HL-60 (cell line): ENCODE data around the gene ZNF670.

Source experiments
- DNase-seq, 2 experiments: peaks; one replicate each; pipeline ENCODE4 v3.0.0-alpha.2; 2010 to 2020; ENCODE audit warnings: low read depth in 1 of 2, low spot score in 1 of 2
- H3K27ac ChIP-seq: fragments of 250-450 bp; sonication (Bioruptor Pico); replicated peaks from 2 replicates; pipeline ENCODE4 v1.5.1; 2020; ENCODE audit warnings: mild to moderate bottlenecking, moderate library complexity
- H3K27me3 ChIP-seq: fragments of 250-450 bp; sonication (Bioruptor Pico); 2 replicates; pipeline ENCODE4 v1.5.1; 2021; ENCODE audit warnings: mild to moderate bottlenecking, moderate library complexity; ENCODE audit not compliant: insufficient read depth, poor library complexity, severe bottlenecking
- H3K4me3 ChIP-seq: replicated peaks from 2 replicates; pipeline ENCODE4 v1.5.1; 2011; ENCODE audit warnings: mild to moderate bottlenecking, control low read depth, low read length; ENCODE audit not compliant: insufficient read depth
- CTCF ChIP-seq: IDR thresholded peaks from one replicate; pipeline ENCODE4 v1.5.1; 2011; ENCODE audit warnings: low read length, control low read depth, inconsistent platforms; ENCODE audit not compliant: insufficient read depth
- GABPA ChIP-seq: IDR thresholded peaks from 2 replicates; pipeline ENCODE4 v1.6.1; 2012; ENCODE audit warnings: low read depth
- POLR2AphosphoS5 ChIP-seq: IDR thresholded peaks from 2 replicates; pipeline ENCODE4 v1.6.1; 2012; ENCODE audit warnings: low read depth
- SPI1 ChIP-seq: IDR thresholded peaks from 2 replicates; pipeline ENCODE4 v1.6.1; 2012; ENCODE audit warnings: low read depth, mild to moderate bottlenecking, borderline replicate concordance
- TF ChIP-seq, protein P1 (sequence below): IDR thresholded peaks from 2 replicates; pipeline ENCODE4 v1.6.1; 2012; ENCODE audit warnings: low read depth; ENCODE audit not compliant: insufficient replicate concordance

ZNF670 gene

GRCh38 chr1:247100676-247101279 is 22.2 kb upstream of the ZNF670 start:
- Histone ChIP-seq H3K27me3 (no peaks in the 10 kb centered on the region), H3K27ac (no peak overlapping the region), H3K4me3 (no peak overlapping the region)
- DNase-seq, result no peak
- TF ChIP-seq GABPA (no peak), SPI1 (no peak), CTCF (no peak), POLR2AphosphoS5 (no peak)
- TF ChIP-seq, protein P1, sequence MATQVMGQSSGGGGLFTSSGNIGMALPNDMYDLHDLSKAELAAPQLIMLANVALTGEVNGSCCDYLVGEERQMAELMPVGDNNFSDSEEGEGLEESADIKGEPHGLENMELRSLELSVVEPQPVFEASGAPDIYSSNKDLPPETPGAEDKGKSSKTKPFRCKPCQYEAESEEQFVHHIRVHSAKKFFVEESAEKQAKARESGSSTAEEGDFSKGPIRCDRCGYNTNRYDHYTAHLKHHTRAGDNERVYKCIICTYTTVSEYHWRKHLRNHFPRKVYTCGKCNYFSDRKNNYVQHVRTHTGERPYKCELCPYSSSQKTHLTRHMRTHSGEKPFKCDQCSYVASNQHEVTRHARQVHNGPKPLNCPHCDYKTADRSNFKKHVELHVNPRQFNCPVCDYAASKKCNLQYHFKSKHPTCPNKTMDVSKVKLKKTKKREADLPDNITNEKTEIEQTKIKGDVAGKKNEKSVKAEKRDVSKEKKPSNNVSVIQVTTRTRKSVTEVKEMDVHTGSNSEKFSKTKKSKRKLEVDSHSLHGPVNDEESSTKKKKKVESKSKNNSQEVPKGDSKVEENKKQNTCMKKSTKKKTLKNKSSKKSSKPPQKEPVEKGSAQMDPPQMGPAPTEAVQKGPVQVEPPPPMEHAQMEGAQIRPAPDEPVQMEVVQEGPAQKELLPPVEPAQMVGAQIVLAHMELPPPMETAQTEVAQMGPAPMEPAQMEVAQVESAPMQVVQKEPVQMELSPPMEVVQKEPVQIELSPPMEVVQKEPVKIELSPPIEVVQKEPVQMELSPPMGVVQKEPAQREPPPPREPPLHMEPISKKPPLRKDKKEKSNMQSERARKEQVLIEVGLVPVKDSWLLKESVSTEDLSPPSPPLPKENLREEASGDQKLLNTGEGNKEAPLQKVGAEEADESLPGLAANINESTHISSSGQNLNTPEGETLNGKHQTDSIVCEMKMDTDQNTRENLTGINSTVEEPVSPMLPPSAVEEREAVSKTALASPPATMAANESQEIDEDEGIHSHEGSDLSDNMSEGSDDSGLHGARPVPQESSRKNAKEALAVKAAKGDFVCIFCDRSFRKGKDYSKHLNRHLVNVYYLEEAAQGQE, result no peak

- TF ChIP-seq POLR2AphosphoS5, result 0 out of 2 replicates have a peak, but pooled peaks have one; percentile 8
- TF ChIP-seq, protein P1, result no peak
- Histone ChIP-seq H3K27ac (no peak overlapping the region), H3K27me3 (no peaks in the 10 kb centered on the region), H3K4me3 (no peak overlapping the region)
- DNase-seq, result no peak
These were observed 18.3 kb upstream of the ZNF670 start for GRCh38 chr1:247096958-247097357.

GRCh38 chr1:247096544-247096943 is 17.9 kb upstream of the ZNF670 start:
- DNase-seq, result no peak
- no peak for TF ChIP-seq SPI1
- no peak for TF ChIP-seq CTCF
- TF ChIP-seq POLR2AphosphoS5, result no peak
- TF ChIP-seq GABPA, result no peak
- TF ChIP-seq, protein P1, result no peak
- H3K27me3 ChIP-seq, result no peaks in the 10 kb centered on the region
- no peak overlapping the region for H3K4me3 ChIP-seq
- H3K27ac ChIP-seq, result no peak overlapping the region

GRCh38 chr1:247096112-247096511 is 17.5 kb upstream of the ZNF670 start:
- Histone ChIP-seq H3K4me3 (no peak overlapping the region), H3K27me3 (no peaks in the 10 kb centered on the region), H3K27ac (no peak overlapping the region)
- TF ChIP-seq CTCF (no peak), POLR2AphosphoS5 (no peak), SPI1 (no peak), GABPA (no peak)
- TF ChIP-seq, protein P1, result no peak
- no peak for DNase-seq
